ENCODE data around the gene TNRC6C.

TNRC6C gene

GRCh38 chr17:78125138-78125913, 166.8 kb downstream of the TNRC6C start:
- no peak for DNase-seq (ENCODE audit: low read depth)

DNA sequence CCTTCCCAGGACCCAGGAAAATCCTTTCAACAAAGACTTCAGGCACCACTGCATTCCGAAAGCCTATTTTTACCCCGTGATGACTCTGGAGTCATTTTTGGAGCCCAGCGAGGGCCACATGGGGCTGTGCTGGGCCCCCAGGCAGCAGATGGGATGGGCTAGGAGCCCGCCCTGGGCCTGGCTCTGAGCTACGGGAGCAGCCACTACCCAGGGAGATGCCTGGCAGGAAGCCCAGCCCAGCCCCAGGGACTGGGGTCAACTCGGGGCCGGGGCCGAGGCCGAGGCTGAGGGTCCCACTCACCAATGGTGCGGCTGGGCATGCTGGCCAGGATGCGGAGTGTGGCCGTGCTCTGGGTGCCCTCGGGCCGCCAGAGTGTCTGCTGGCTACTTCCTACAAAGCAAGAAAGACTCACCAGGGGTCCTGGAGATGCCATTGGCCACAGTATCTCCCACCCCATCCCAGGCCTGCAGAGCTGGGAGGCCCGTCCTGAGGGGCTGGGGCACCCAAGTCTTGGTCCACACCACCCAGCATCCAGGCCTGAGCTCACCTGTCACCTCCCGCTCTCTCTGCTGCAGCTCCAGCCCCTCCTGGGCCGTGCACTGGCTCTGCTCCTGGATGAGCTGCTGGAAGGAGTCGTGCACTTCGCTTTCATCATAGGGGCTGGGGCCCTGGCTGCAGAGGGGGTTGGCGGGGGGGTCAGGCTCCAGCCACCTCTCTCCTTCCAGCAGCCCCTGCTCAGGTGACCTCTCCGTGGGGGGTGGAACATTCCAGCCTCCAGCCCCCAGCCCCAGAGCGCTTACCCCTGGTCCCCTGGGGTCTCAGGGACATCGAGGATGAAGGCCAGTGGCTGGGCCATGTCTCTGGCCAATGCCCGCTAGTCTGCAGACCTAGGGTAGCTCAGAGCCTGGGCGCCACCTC, 167.7 kb downstream of the TNRC6C start:
- DNase-seq (ENCODE audit: low read depth): no peak

DNA sequence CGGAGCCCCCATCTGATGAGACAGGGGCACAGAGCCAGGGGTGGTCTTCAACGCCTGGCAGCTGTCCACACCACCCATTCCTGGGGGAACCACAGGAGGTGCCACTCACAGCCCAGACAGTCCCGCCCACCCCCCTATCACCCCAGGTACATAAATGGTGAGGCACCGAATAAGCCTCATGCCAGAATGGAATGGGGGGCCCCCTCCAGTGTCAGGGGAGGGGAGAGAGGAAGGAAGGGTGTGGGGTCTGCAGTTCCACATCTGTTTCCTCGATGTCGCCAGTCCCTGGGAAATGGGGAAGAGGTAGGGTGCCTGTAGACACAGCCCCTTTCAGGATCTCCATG, 168.4 kb downstream of the TNRC6C start:
- no peak for DNase-seq (ENCODE audit: low read depth)

DNA sequence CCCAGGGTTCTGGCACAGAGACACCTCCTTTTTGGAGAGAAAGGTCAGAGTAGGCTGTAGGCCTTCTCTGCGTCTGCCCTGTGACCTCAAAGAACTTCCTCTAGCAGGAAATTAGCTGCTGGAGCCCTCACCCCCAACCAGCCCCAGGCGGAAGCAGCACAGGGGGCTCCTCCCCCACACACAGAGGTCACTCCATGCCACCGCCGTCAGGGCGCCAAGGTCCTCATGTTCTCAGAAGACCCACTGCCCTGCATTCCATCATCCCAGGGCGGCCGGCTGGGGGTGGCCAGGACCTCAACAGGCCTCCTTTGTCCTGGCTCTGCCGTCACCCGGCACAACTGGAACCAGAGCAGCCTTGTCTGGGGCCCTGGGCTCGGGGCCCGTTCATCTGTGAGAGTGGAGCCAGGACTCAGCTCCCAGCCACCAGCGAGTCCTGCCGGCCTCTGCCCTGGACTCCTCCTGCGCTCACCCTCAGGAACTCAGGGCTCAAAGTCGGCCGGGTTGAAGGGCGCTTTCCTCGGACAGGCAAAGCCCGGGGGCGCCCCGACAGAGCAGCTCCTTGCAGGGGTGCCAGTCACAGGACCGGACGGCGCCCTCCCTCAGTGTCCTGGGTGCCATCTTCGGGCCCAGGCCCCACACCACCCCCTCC, 168.9 kb downstream of the TNRC6C start:
- peak; percentile 67 for DNase-seq (ENCODE audit: low read depth)

GRCh38 chr17:78127888-78128550, 169.5 kb downstream of the TNRC6C start:
- DNase-seq (ENCODE audit: low read depth): no peak

GRCh38 chr17:78128551-78129350, 170.2 kb downstream of the TNRC6C start, which contains the start of gene TMC6:
Gene TMC6, minus strand, starts transcription at chr17:78128755. Its CDS starts 1,923 bp downstream, at chr17:78126832.
- peak; percentile 76 for DNase-seq (ENCODE audit: low read depth)

- no peak for DNase-seq (ENCODE audit: low read depth)
Measured at GRCh38 chr17:78129351-78130089, 171.0 kb downstream of the TNRC6C start.

DNA sequence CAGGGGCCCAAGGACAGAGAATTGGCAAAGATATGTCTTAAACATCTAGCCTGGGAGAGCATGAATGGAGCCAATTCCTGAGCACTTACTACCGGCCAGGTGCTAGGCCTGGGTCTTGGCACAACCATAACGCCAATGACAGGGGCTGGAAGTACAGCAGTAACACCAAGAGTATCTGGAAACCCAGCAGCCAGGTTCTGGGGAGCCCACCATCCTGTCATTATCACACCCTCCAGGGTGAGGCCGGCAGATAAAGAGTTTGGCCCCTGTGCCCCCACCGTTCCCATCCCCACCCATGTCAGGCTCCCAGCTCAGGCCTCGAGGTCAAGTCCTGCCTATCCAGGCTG, 171.6 kb downstream of the TNRC6C start:
- no peak for DNase-seq (ENCODE audit: low read depth)

GRCh38 chr17:78130437-78131101, 172.1 kb downstream of the TNRC6C start, which contains the start of gene TMC8:
Gene TMC8, plus strand, starts transcription at chr17:78130771. Its CDS starts 818 bp downstream, at chr17:78131589.
- DNase-seq (ENCODE audit: low read depth): peak; percentile 82

GRCh38 chr17:78131172-78132083, 172.9 kb downstream of the TNRC6C start:
- no peak for DNase-seq (ENCODE audit: low read depth)

DNA sequence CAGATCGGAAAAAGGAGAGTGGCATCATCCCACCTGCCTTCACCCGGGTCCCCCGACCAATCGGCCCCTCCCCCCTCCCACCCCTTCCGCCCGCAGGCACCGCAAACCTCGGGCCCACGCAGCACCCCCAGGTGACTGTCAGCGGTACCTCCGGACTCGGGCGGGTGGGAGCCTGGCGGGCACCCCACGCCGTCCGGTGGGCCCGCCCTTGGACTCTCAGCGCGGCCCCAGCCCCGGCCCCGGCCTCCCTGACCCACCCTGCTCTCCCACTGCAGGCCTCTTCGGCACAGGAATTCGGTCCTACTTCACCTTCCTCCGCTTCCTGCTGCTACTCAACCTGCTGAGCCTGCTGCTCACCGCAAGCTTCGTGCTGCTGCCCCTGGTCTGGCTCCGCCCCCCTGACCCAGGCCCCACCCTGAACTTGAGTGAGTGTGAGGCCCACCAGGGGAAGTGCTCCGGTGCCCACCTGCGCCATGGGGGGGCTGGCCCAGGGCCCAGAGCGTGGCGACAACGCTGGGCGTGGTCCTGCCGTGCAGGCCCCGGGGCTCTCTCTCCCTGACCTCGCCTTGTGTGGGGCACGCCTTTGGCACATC, 173.7 kb downstream of the TNRC6C start:
- peak; percentile 58 for DNase-seq (ENCODE audit: low read depth)

DNA sequence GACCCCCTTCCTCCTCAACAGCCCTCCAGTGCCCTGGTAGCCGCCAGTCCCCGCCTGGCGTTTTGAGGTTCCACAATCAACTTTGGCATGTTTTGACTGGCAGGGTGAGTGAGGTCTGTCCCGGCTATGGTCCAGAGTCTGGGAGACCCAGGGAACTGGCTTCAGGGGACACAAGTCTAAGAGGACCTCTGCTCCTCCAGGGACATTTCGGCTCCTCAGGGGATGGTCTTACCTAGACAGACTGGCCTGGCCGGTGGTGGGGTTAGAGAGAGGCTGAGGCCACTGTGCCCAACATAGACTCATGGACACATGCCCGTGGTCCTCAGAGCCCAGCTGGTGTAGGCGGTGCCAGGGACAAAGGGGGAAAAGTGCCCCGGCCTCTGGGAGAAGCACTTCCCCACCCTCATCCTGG, 174.3 kb downstream of the TNRC6C start:
- no peak for DNase-seq (ENCODE audit: low read depth)

DNA sequence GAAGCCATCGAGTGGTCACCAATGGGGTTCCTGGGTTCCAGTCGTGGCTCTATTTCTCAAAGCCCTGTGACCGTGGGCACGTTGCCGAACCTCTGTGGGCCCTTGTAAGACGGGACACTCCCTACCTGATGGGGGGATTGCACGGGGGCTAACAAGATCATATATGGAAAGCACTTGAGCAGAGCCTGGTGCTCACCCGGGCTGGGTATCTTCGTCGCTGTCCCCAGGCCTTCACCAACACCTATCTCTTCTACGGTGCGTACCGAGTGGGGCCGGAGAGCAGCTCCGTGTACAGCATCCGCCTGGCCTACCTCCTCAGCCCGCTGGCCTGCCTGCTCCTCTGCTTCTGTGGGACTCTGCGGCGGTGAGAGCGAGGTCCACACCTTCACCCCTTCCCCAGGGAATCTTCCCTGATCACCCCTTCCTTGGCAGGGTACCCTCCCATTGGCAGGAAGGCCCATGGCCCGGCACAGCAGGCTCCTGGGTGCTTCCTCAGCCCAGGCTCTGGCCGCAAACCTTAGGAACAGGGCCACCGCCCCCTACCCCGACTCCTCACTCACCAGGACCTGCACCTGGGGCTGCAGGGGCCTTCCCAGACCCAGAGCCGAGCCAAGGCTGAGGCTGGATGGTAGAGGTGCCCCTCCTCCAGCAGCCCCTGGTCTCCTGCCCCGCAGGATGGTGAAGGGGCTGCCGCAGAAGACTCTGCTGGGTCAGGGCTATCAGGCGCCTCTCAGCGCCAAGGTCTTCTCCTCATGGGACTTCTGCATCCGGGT, 174.9 kb downstream of the TNRC6C start:
- DNase-seq (ENCODE audit: low read depth): no peak

DNA sequence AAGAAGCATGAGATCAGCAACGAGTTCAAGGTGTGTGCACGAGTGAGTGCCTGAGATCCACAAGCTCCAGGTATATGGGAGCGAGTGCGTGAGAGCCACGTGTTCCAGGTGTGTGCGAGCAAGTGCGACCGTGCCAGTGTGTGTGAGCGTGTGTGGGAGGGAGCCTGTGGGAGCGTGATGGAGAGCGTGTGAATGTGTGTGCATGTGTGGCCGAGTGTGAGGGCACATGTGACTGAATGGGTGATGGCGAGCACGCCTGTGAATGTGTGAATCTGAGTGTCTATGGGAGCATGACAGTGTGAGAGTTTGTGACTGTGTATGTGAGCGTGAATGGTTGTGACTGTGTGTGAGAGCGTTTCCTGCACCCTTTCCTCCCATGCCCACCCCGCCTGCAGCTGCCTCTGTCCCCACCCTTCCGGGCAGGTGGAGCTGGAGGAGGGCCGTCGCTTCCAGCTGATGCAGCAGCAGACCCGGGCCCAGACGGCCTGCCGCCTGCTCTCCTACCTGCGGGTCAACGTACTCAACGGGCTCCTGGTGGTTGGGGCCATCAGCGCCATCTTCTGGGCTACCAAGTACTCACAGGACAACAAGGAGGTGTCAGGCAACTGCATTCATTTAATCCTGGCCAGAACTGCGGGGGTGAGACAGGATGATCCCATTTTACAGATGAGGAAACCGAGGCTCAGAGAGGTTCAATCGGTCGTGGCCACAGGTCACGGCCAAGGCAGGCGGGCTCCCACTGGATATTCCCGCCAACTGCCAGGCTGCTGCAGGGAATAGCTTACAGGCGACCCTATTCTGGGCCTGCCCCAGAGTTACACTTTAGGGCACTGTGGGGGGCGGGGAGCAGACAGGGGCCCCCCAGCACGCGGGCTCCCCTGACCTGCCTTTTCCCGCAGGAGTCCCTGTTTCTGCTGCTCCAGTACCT, 175.7 kb downstream of the TNRC6C start:
- peak; percentile 69 for DNase-seq (ENCODE audit: low read depth)

- DNase-seq (ENCODE audit: low read depth): no peak
Measured at GRCh38 chr17:78134899-78135385, 176.4 kb downstream of the TNRC6C start.

GRCh38 chr17:78135858-78136500, 177.5 kb downstream of the TNRC6C start:
- no peak for DNase-seq (ENCODE audit: low read depth)
